Measurements from ENCODE around the gene HP1BP3.

Gene HP1BP3

GRCh38 chr1:20723537-20724363 lies 63.4 kb downstream of the HP1BP3 start:
- no peak overlapping the region for H2AK5ac ChIP-seq (ENCODE audit: low read length, severe bottlenecking)
- no peak overlapping the region for H4K8ac ChIP-seq (ENCODE audit: low read length)
- no peak overlapping the region for H3K4me2 ChIP-seq (ENCODE audit: low read length, poor library complexity, severe bottlenecking)
- H4K91ac ChIP-seq (ENCODE audit: low read length): peak overlapping the region; percentile 25
- H3K23ac ChIP-seq (ENCODE audit: low read length in 2 of 2): no peak overlapping the region
- H3K27me3 ChIP-seq (ENCODE audit: control insufficient read depth in 1 of 2, insufficient read depth in 1 of 2, low read length in 2 of 2): peaks cover 0 to 21% of the 10 kb centered on the region in 2 experiments
- no peak overlapping the region for H2BK12ac ChIP-seq (ENCODE audit: low read length in 2 of 2)
- peak overlapping the region in 1 of 2 experiments; percentile 18 for H3K4me3 ChIP-seq (ENCODE audit: insufficient read depth in 1 of 2, low read depth in 1 of 2, low read length in 2 of 2)
- H3K36me3 ChIP-seq (ENCODE audit: control insufficient read depth in 1 of 2, insufficient read depth in 2 of 2, low read depth in 1 of 2, low read length in 2 of 2): peaks cover 0 to 62% of the 10 kb centered on the region in 2 experiments
- peaks cover 14% of the 10 kb centered on the region for H3K79me1 ChIP-seq (replicated peaks; ENCODE audit: low read length, poor library complexity, severe bottlenecking)
- no peak overlapping the region for H2BK5ac ChIP-seq (ENCODE audit: low read depth, low read length, poor library complexity, severe bottlenecking)
- no peak overlapping the region for H3K18ac ChIP-seq (ENCODE audit: low read depth in 1 of 2, low read length in 2 of 2)
- H3K4ac ChIP-seq (ENCODE audit: low read depth in 1 of 2, low read length in 2 of 2): no peak overlapping the region
- 97% methylated on average over 35 of the region's 35 CpGs for WGBS
- no peak overlapping the region for H2AFZ ChIP-seq (ENCODE audit: low read depth, low read length)
- H2BK120ac ChIP-seq (ENCODE audit: low read depth, low read length): no peak overlapping the region
- no peaks in the 10 kb centered on the region for H3K9me3 ChIP-seq (ENCODE audit: control insufficient read depth, low read length)
- no peak overlapping the region for H3K14ac ChIP-seq (ENCODE audit: low read length in 2 of 2)
- no peak overlapping the region for H3K27ac ChIP-seq (ENCODE audit: low read length, poor library complexity, severe bottlenecking)
- H3K9ac ChIP-seq (ENCODE audit: low read length): no peak overlapping the region
- H2BK15ac ChIP-seq (ENCODE audit: low read depth, poor library complexity, severe bottlenecking): no peak overlapping the region
- H3K4me1 ChIP-seq (ENCODE audit: control insufficient read depth, insufficient read depth, low read depth, low read length): peaks cover 32% of the 10 kb centered on the region
- no peak for DNase-seq

GRCh38 chr1:20723159-20723536 lies 64.0 kb downstream of the HP1BP3 start:
- Histone ChIP-seq H3K27me3 (ENCODE audit: control insufficient read depth in 1 of 2, insufficient read depth in 1 of 2, low read length in 2 of 2) (peaks cover 0 to 20% of the 10 kb centered on the region in 2 experiments), H3K27ac (ENCODE audit: low read length, poor library complexity, severe bottlenecking) (no peak overlapping the region), H2BK5ac (ENCODE audit: low read depth, low read length, poor library complexity, severe bottlenecking) (no peak overlapping the region), H3K14ac (ENCODE audit: low read length in 2 of 2) (no peak overlapping the region), H3K4me2 (ENCODE audit: low read length, poor library complexity, severe bottlenecking) (no peak overlapping the region), H2AFZ (ENCODE audit: low read depth, low read length) (no peak overlapping the region), H2AK5ac (ENCODE audit: low read length, severe bottlenecking) (no peak overlapping the region), H2BK15ac (ENCODE audit: low read depth, poor library complexity, severe bottlenecking) (no peak overlapping the region), H3K9ac (ENCODE audit: low read length) (no peak overlapping the region), H3K18ac (ENCODE audit: low read depth in 1 of 2, low read length in 2 of 2) (no peak overlapping the region), H2BK120ac (ENCODE audit: low read depth, low read length) (no peak overlapping the region), H3K36me3 (ENCODE audit: control insufficient read depth in 1 of 2, insufficient read depth in 2 of 2, low read depth in 1 of 2, low read length in 2 of 2) (peaks cover 0 to 62% of the 10 kb centered on the region in 2 experiments), H3K4me1 (ENCODE audit: control insufficient read depth, insufficient read depth, low read depth, low read length) (peaks cover 30% of the 10 kb centered on the region), H4K8ac (ENCODE audit: low read length) (no peak overlapping the region), H2BK12ac (ENCODE audit: low read length in 2 of 2) (no peak overlapping the region), H3K79me1 (replicated peaks; ENCODE audit: low read length, poor library complexity, severe bottlenecking) (peaks cover 9% of the 10 kb centered on the region), H4K91ac (ENCODE audit: low read length) (no peak overlapping the region), H3K4me3 (ENCODE audit: insufficient read depth in 1 of 2, low read depth in 1 of 2, low read length in 2 of 2) (no peak overlapping the region), H3K9me3 (ENCODE audit: control insufficient read depth, low read length) (no peaks in the 10 kb centered on the region), H3K23ac (ENCODE audit: low read length in 2 of 2) (no peak overlapping the region), H3K4ac (ENCODE audit: low read depth in 1 of 2, low read length in 2 of 2) (no peak overlapping the region)
- no peak for DNase-seq
- 97% methylated on average over 4 of the region's 4 CpGs for WGBS

GRCh38 chr1:20721117-20722061 lies 65.7 kb downstream of the HP1BP3 start:
- no peak overlapping the region for H3K4ac ChIP-seq (ENCODE audit: low read depth in 1 of 2, low read length in 2 of 2)
- H3K4me3 ChIP-seq (ENCODE audit: insufficient read depth in 1 of 2, low read depth in 1 of 2, low read length in 2 of 2): no peak overlapping the region
- H4K91ac ChIP-seq (ENCODE audit: low read length): no peak overlapping the region
- no peak overlapping the region for H4K8ac ChIP-seq (ENCODE audit: low read length)
- H2AFZ ChIP-seq (ENCODE audit: low read depth, low read length): no peak overlapping the region
- H3K27ac ChIP-seq (ENCODE audit: low read length, poor library complexity, severe bottlenecking): no peak overlapping the region
- no peak overlapping the region for H3K18ac ChIP-seq (ENCODE audit: low read depth in 1 of 2, low read length in 2 of 2)
- DNase-seq: no peak
- H3K9ac ChIP-seq (ENCODE audit: low read length): no peak overlapping the region
- no peak overlapping the region for H3K23ac ChIP-seq (ENCODE audit: low read length in 2 of 2)
- H2BK15ac ChIP-seq (ENCODE audit: low read depth, poor library complexity, severe bottlenecking): no peak overlapping the region
- H3K9me3 ChIP-seq (ENCODE audit: control insufficient read depth, low read length): no peaks in the 10 kb centered on the region
- H2AK5ac ChIP-seq (ENCODE audit: low read length, severe bottlenecking): no peak overlapping the region
- no peak overlapping the region for H2BK5ac ChIP-seq (ENCODE audit: low read depth, low read length, poor library complexity, severe bottlenecking)
- H3K79me1 ChIP-seq (replicated peaks; ENCODE audit: low read length, poor library complexity, severe bottlenecking): peaks cover under 1% of the 10 kb centered on the region
- H3K36me3 ChIP-seq (ENCODE audit: control insufficient read depth in 1 of 2, insufficient read depth in 2 of 2, low read depth in 1 of 2, low read length in 2 of 2): peaks cover 0 to 45% of the 10 kb centered on the region in 2 experiments
- H2BK120ac ChIP-seq (ENCODE audit: low read depth, low read length): no peak overlapping the region
- peaks cover 29% of the 10 kb centered on the region for H3K4me1 ChIP-seq (ENCODE audit: control insufficient read depth, insufficient read depth, low read depth, low read length)
- peaks cover 0 to 29% of the 10 kb centered on the region in 2 experiments for H3K27me3 ChIP-seq (ENCODE audit: control insufficient read depth in 1 of 2, insufficient read depth in 1 of 2, low read length in 2 of 2)
- no peak overlapping the region for H3K14ac ChIP-seq (ENCODE audit: low read length in 2 of 2)
- H2BK12ac ChIP-seq (ENCODE audit: low read length in 2 of 2): no peak overlapping the region
- WGBS: 95% methylated on average over 28 of the region's 29 CpGs
- H3K4me2 ChIP-seq (ENCODE audit: low read length, poor library complexity, severe bottlenecking): no peak overlapping the region

- H3K27ac ChIP-seq (ENCODE audit: low read length, poor library complexity, severe bottlenecking): no peak overlapping the region
- H2BK5ac ChIP-seq (ENCODE audit: low read depth, low read length, poor library complexity, severe bottlenecking): no peak overlapping the region
- no peak overlapping the region for H2BK12ac ChIP-seq (ENCODE audit: low read length in 2 of 2)
- H3K36me3 ChIP-seq (ENCODE audit: control insufficient read depth in 1 of 2, insufficient read depth in 2 of 2, low read depth in 1 of 2, low read length in 2 of 2): peaks cover 0 to 38% of the 10 kb centered on the region in 2 experiments
- H2BK120ac ChIP-seq (ENCODE audit: low read depth, low read length): no peak overlapping the region
- no peak overlapping the region for H3K4me2 ChIP-seq (ENCODE audit: low read length, poor library complexity, severe bottlenecking)
- H3K27me3 ChIP-seq (ENCODE audit: control insufficient read depth in 1 of 2, insufficient read depth in 1 of 2, low read length in 2 of 2): peaks cover 0 to 34% of the 10 kb centered on the region in 2 experiments
- no peak overlapping the region for H3K9ac ChIP-seq (ENCODE audit: low read length)
- H3K18ac ChIP-seq (ENCODE audit: low read depth in 1 of 2, low read length in 2 of 2): no peak overlapping the region
- H3K14ac ChIP-seq (ENCODE audit: low read length in 2 of 2): no peak overlapping the region
- no peak overlapping the region for H3K4me3 ChIP-seq (ENCODE audit: insufficient read depth in 1 of 2, low read depth in 1 of 2, low read length in 2 of 2)
- H2AK5ac ChIP-seq (ENCODE audit: low read length, severe bottlenecking): no peak overlapping the region
- no peak overlapping the region for H3K23ac ChIP-seq (ENCODE audit: low read length in 2 of 2)
- WGBS: 94% methylated on average over 12 of the region's 12 CpGs
- no peak overlapping the region for H4K8ac ChIP-seq (ENCODE audit: low read length)
- no peak for DNase-seq
- H3K4me1 ChIP-seq (ENCODE audit: control insufficient read depth, insufficient read depth, low read depth, low read length): peaks cover 28% of the 10 kb centered on the region
- H4K91ac ChIP-seq (ENCODE audit: low read length): peak overlapping the region; percentile 61
- no peak overlapping the region for H2BK15ac ChIP-seq (ENCODE audit: low read depth, poor library complexity, severe bottlenecking)
- no peaks in the 10 kb centered on the region for H3K9me3 ChIP-seq (ENCODE audit: control insufficient read depth, low read length)
- H3K79me1 ChIP-seq (replicated peaks; ENCODE audit: low read length, poor library complexity, severe bottlenecking): no peaks in the 10 kb centered on the region
- no peak overlapping the region for H2AFZ ChIP-seq (ENCODE audit: low read depth, low read length)
- no peak overlapping the region for H3K4ac ChIP-seq (ENCODE audit: low read depth in 1 of 2, low read length in 2 of 2)
Measured at GRCh38 chr1:20720631-20721091, 66.4 kb downstream of the HP1BP3 start.

All from mesenchymal stem cell (in vitro differentiated cells and primary cell).